ENCODE data around the gene MUC5AC. TPM values are rescaled to one million over a fixed set of nuclear protein-coding genes. Genes with fewer than 3 reads are reported as not detected.
"Not testable (repeated sequence)": the region's sequence is repeated elsewhere in the genome, so short reads cannot be mapped to it uniquely, and the experiment has no call there.

Gene MUC5AC
- total RNA-seq, 2 experiments from 2014 or later = not detected

GRCh38 chr11:1163321-1163910, 5.7 kb downstream of the MUC5AC start:
- Mint-ChIP-seq H3K4me3 (no peak overlapping the region), H3K27me3 (no peaks in the 10 kb centered on the region), H3K4me1 (ENCODE audit: low read depth) (no peaks in the 10 kb centered on the region), H3K9me3 (no peaks in the 10 kb centered on the region), H3K27ac (no peak overlapping the region), H3K36me3 (ENCODE audit: low read depth) (no peaks in the 10 kb centered on the region)
- ChIA-PET POLR2A (no interaction called here), CTCF (no interaction called here)
- DNase-seq = no peak
- intact Hi-C loops (cut with micrococcal nuclease) = no loop called here
- TF ChIP-seq, protein P1, sequence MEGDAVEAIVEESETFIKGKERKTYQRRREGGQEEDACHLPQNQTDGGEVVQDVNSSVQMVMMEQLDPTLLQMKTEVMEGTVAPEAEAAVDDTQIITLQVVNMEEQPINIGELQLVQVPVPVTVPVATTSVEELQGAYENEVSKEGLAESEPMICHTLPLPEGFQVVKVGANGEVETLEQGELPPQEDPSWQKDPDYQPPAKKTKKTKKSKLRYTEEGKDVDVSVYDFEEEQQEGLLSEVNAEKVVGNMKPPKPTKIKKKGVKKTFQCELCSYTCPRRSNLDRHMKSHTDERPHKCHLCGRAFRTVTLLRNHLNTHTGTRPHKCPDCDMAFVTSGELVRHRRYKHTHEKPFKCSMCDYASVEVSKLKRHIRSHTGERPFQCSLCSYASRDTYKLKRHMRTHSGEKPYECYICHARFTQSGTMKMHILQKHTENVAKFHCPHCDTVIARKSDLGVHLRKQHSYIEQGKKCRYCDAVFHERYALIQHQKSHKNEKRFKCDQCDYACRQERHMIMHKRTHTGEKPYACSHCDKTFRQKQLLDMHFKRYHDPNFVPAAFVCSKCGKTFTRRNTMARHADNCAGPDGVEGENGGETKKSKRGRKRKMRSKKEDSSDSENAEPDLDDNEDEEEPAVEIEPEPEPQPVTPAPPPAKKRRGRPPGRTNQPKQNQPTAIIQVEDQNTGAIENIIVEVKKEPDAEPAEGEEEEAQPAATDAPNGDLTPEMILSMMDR (IDR thresholded peaks at IDR 0.05) = no peak
- ATAC-seq = no peak

DNA sequence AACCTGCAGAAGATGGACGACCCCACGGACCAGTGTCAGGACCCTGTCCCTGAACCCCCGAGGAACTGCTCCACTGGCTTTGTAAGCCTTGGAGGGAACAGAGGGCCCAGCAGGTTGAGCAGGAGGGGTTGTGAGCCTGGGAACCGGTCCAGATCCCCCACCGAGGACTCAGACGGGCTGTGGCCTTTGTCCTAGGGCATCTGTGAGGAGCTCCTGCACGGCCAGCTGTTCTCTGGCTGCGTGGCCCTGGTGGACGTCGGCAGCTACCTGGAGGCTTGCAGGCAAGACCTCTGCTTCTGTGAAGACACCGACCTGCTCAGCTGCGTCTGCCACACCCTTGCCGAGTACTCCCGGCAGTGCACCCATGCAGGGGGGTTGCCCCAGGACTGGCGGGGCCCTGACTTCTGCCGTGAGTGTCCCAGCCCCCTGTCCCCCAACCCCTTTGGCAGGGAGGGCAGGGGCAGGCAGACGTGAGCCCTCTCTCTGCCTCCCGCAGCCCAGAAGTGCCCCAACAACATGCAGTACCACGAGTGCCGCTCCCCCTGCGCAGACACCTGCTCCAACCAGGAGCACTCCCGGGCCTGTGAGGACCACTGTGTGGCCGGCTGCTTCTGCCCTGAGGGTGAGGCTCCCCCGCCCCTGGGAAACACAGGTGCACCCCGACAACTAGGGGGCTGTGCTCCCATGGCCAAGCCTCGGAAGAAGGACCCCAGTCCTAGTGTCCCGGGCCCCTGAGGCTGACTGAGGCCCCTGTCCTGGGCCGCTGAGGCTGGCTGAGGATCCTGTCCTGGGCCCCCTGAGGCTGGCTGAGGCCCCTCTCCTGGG, 6.4 kb downstream of the MUC5AC start:
- POLR2A ChIA-PET = no interaction called here
- Mint-ChIP-seq H3K9me3 (no peaks in the 10 kb centered on the region), H3K27ac (no peak overlapping the region), H3K4me3 (no peak overlapping the region), H3K36me3 (ENCODE audit: low read depth) (no peaks in the 10 kb centered on the region), H3K4me1 (ENCODE audit: low read depth) (no peaks in the 10 kb centered on the region), H3K27me3 (no peaks in the 10 kb centered on the region)
- CTCF ChIA-PET = no interaction called here
- intact Hi-C loops (cut with micrococcal nuclease) = no loop called here
- DNase-seq = no peak
- TF ChIP-seq, protein P1 (IDR thresholded peaks at IDR 0.05) = no peak
- no peak for ATAC-seq

- POLR2A ChIA-PET; intact Hi-C loops (cut with micrococcal nuclease); ATAC-seq; H3K4me3 Mint-ChIP-seq; CTCF ChIA-PET; H3K36me3 Mint-ChIP-seq (ENCODE audit: low read depth); H3K27me3 Mint-ChIP-seq; DNase-seq; H3K9me3 Mint-ChIP-seq; H3K4me1 Mint-ChIP-seq (ENCODE audit: low read depth); H3K27ac Mint-ChIP-seq: not testable (repeated sequence)
Observed at GRCh38 chr11:1164779-1165255, 7.1 kb downstream of the MUC5AC start.

- H3K9me3 Mint-ChIP-seq = no peaks in the 10 kb centered on the region
- ATAC-seq = no peak
- H3K4me1 Mint-ChIP-seq (ENCODE audit: low read depth) = no peaks in the 10 kb centered on the region
- ChIA-PET POLR2A (no interaction called here), CTCF (no interaction called here)
- intact Hi-C loops (cut with micrococcal nuclease) = no loop called here
- H3K27ac Mint-ChIP-seq = no peak overlapping the region
- H3K27me3 Mint-ChIP-seq = no peaks in the 10 kb centered on the region
- no peak overlapping the region for H3K4me3 Mint-ChIP-seq
- H3K36me3 Mint-ChIP-seq (ENCODE audit: low read depth) = no peaks in the 10 kb centered on the region
- TF ChIP-seq, protein P1 (IDR thresholded peaks at IDR 0.05) = no peak
- no peak for DNase-seq
Observed at GRCh38 chr11:1165256-1166041, 7.7 kb downstream of the MUC5AC start.

DNA sequence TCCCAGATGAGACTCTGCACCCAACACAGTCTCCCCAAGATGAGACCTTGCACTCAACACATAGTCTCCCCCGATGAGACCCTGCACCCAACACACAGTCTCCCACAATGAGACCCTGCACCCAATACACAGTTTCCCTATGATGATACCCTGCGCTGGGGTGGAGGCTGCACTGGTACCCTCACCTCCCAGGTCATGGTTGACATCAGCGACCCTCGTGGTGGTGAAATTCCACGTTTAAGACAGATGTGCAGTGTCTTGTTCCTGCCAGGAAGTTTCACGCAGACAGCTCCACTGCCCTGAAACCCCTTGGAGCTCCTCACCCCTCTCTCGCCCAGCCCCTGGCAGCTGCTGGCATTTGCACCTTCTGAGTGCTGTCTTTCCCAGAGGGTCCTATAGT, 9.5 kb downstream of the MUC5AC start:
- Mint-ChIP-seq H3K9me3 (peaks cover 8% of the 10 kb centered on the region), H3K4me3 (no peak overlapping the region), H3K27ac (no peak overlapping the region), H3K27me3 (no peaks in the 10 kb centered on the region), H3K36me3 (ENCODE audit: low read depth) (no peaks in the 10 kb centered on the region), H3K4me1 (ENCODE audit: low read depth) (no peaks in the 10 kb centered on the region)
- no peak for ATAC-seq
- ChIA-PET POLR2A (no interaction called here), CTCF (no interaction called here)
- intact Hi-C loops (cut with micrococcal nuclease) = no loop called here
- TF ChIP-seq, protein P1 (IDR thresholded peaks at IDR 0.05) = no peak
- no peak for DNase-seq

All from activated CD8-positive, alpha-beta T cell treated with anti-CD3 and anti-CD28 coated beads for 36 hours (primary cell).